Subcutaneous abdominal adipose tissue (tissue), 5 donors: ENCODE results near the gene CFAP99.
A peak's percentile ranks its signal among the peaks of the same experiment; 100 is the strongest.

Experiments used
- H3K27ac ChIP-seq: one replicate; pipeline ENCODE4 v1.7.0; 2013; ENCODE audit warnings: low read depth, mild to moderate bottlenecking, inconsistent platforms, low read length, moderate library complexity
- H3K27me3 ChIP-seq, 5 donors: one replicate each; pipeline ENCODE4 v1.7.0; 2013; ENCODE audit warnings: low read length in 5 of 5, inconsistent platforms in 1 of 5; ENCODE audit not compliant: control insufficient read depth in 5 of 5, insufficient read depth in 4 of 5
- H3K36me3 ChIP-seq, 5 donors: one replicate each; pipeline ENCODE4 v1.7.0; 2013; ENCODE audit warnings: low read length in 5 of 5; ENCODE audit not compliant: control insufficient read depth in 5 of 5, insufficient read depth in 5 of 5
- H3K4me1 ChIP-seq, 5 donors: one replicate each; pipeline ENCODE4 v1.7.0; 2013; ENCODE audit warnings: low read length in 5 of 5, mild to moderate bottlenecking in 3 of 5, moderate library complexity in 1 of 5; ENCODE audit not compliant: control insufficient read depth in 5 of 5, insufficient read depth in 5 of 5
- H3K4me3 ChIP-seq, 5 donors: one replicate each; pipeline ENCODE4 v1.7.0; 2013; ENCODE audit warnings: low read length in 5 of 5, low read depth in 1 of 5
- H3K9ac ChIP-seq, 5 donors: one replicate each; pipeline ENCODE4 v1.7.0; 2013; ENCODE audit warnings: low read length in 5 of 5, mild to moderate bottlenecking in 4 of 5, moderate library complexity in 3 of 5
- H3K9me3 ChIP-seq, 5 donors: one replicate each; pipeline ENCODE4 v1.7.0; 2013; ENCODE audit warnings: low read length in 5 of 5; ENCODE audit not compliant: control insufficient read depth in 5 of 5
- donor health status: healthy.
- donor health status: healthy.
- donor health status: healthy.
- donor health status: healthy.
- donor health status: healthy.

The CFAP99 gene

GRCh38 chr4:2416564-2417225, 2.1 kb upstream of the CFAP99 start:
- Histone ChIP-seq H3K4me1 (peaks cover 17 to 57% (median 52%) of the 10 kb centered on the region in 5 donors), H3K9ac (peak overlapping the region in 4 of 5 donors; percentile 11 to 30 (median 15)), H3K4me3 (peak overlapping the region; percentile 53 to 78 (median 69)), H3K9me3 (no peaks in the 10 kb centered on the region), H3K27me3 (peaks cover 7 to 31% (median 12%) of the 10 kb centered on the region in 5 donors), H3K36me3 (no peaks in the 10 kb centered on the region), H3K27ac (no peak overlapping the region)

DNA sequence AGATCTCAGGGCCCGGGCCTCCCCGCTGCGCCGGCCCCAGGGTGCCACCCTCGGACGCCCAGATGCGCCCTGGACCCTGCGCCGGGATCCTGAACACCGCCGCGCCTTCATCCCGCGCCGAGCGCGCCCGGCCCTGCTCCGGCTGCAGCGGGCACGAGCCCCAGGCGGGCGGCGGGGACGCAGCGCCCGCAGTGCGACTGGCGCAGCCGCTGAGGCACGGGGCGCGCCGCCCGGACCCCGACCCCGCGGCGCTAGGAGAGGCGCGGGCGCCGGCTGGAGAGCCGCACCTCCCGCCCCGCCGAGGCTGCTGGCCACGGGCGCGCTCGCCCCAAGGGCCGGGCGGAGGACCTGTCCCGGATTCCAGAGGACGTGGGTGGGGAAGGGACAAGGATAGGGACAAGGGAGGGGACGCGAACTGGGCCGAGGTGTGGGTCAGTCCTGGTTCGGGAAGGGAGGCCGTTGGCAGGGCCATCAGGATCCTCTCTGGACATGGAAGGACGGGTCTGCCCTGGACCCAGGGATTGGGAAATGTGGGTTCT, 1.5 kb upstream of the CFAP99 start:
- H3K4me3 ChIP-seq = peak overlapping the region; percentile 62 to 78 (median 69)
- peaks cover 14 to 51% (median 47%) of the 10 kb centered on the region in 5 donors for H3K4me1 ChIP-seq
- no peak overlapping the region for H3K27ac ChIP-seq

GRCh38 chr4:2417765-2418649, 748 bp upstream of the CFAP99 start, which contains the start of gene ZFYVE28:
TSS of gene ZFYVE28 (minus strand) at chr4:2418645. CDS start at chr4:2418323, 322 bp downstream.
- no peak within 1 kb of the TSS for H3K27ac ChIP-seq
- peak within 1 kb of the TSS in 4 of 5 donors; percentile 21 to 68 (median 64) for H3K9ac ChIP-seq
- peaks cover 7 to 31% (median 10%) of the 10 kb centered on the region in 5 donors for H3K27me3 ChIP-seq
- peaks cover 10 to 44% (median 40%) of the 10 kb centered on the region in 5 donors for H3K4me1 ChIP-seq
- peak within 1 kb of the TSS; percentile 62 to 78 (median 69) for H3K4me3 ChIP-seq
- H3K36me3 ChIP-seq = no peaks in the 10 kb centered on the region
- H3K9me3 ChIP-seq = no peaks in the 10 kb centered on the region

More for the DNA sequence above, 1.5 kb upstream of the CFAP99 start:
- H3K9ac ChIP-seq = peak overlapping the region in 4 of 5 donors; percentile 17 to 68 (median 52)
- H3K27me3 ChIP-seq = peaks cover 7 to 31% (median 10%) of the 10 kb centered on the region in 5 donors
- no peaks in the 10 kb centered on the region for H3K9me3 ChIP-seq
- H3K36me3 ChIP-seq = no peaks in the 10 kb centered on the region

GRCh38 chr4:2419814-2420213, 1.1 kb downstream of the CFAP99 start:
- Histone ChIP-seq H3K27me3 (peaks cover 7 to 31% (median 11%) of the 10 kb centered on the region in 5 donors), H3K9me3 (no peaks in the 10 kb centered on the region), H3K27ac (no peak overlapping the region), H3K36me3 (no peaks in the 10 kb centered on the region), H3K9ac (no peak overlapping the region), H3K4me3 (no peak overlapping the region), H3K4me1 (peaks cover 1 to 33% (median 28%) of the 10 kb centered on the region in 5 donors)

- no peaks in the 10 kb centered on the region for H3K36me3 ChIP-seq
- no peak overlapping the region for H3K27ac ChIP-seq
- H3K9me3 ChIP-seq = no peaks in the 10 kb centered on the region
- no peak overlapping the region for H3K4me3 ChIP-seq
- H3K9ac ChIP-seq = no peak overlapping the region
- peaks cover 3 to 18% (median 6%) of the 10 kb centered on the region in 5 donors for H3K27me3 ChIP-seq
- peaks cover 0 to 23% (median 21%) of the 10 kb centered on the region in 5 donors for H3K4me1 ChIP-seq
Measured at GRCh38 chr4:2421928-2422327, 3.2 kb downstream of the CFAP99 start.

DNA sequence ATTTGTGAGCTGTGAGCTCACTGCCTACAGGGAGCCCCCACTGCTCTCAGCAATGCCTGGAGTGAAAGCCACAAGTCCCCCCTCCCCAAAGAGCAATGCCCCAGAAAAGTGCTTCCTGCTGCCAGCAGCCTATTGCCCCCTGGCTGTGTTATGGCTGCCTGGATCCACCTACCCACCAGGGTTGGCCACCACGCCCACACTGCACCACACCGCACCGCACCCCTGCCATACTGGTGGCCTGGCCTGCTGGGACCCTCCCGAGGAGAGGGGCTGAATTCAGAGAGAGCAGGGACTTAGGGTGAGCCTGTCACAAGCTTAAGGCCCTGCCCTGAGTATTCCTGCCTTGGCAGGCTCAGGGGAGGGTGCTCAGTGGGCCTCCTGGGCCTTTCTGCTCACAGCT, 4.3 kb downstream of the CFAP99 start:
- Histone ChIP-seq H3K4me1 (peaks cover 0 to 14% (median 11%) of the 10 kb centered on the region in 5 donors), H3K27me3 (peaks cover 3 to 12% (median 6%) of the 10 kb centered on the region in 5 donors), H3K9ac (no peak overlapping the region), H3K27ac (no peak overlapping the region), H3K9me3 (no peaks in the 10 kb centered on the region), H3K4me3 (no peak overlapping the region), H3K36me3 (no peaks in the 10 kb centered on the region)

GRCh38 chr4:2423695-2424094, 4.9 kb downstream of the CFAP99 start:
- Histone ChIP-seq H3K36me3 (no peaks in the 10 kb centered on the region), H3K27me3 (peaks cover 3 to 12% (median 6%) of the 10 kb centered on the region in 5 donors), H3K9ac (no peak overlapping the region), H3K9me3 (no peaks in the 10 kb centered on the region), H3K4me1 (peaks cover 0 to 15% (median 9%) of the 10 kb centered on the region in 5 donors), H3K27ac (no peak overlapping the region), H3K4me3 (no peak overlapping the region)

- H3K27me3 ChIP-seq = peaks cover under 1 to 9% (median 6%) of the 10 kb centered on the region in 5 donors
- no peak overlapping the region for H3K27ac ChIP-seq
- H3K9ac ChIP-seq = no peak overlapping the region
- H3K4me3 ChIP-seq = no peak overlapping the region
- peaks cover 0 to 12% (median under 1%) of the 10 kb centered on the region in 5 donors for H3K4me1 ChIP-seq
- H3K9me3 ChIP-seq = no peaks in the 10 kb centered on the region
- H3K36me3 ChIP-seq = no peaks in the 10 kb centered on the region
Measured at GRCh38 chr4:2424581-2424980, 5.8 kb downstream of the CFAP99 start.

GRCh38 chr4:2425386-2426068, 6.8 kb downstream of the CFAP99 start:
- no peak overlapping the region for H3K4me3 ChIP-seq

More at GRCh38 chr4:2425386-2426068, 6.8 kb downstream of the CFAP99 start:
- Histone ChIP-seq H3K27ac (no peak overlapping the region), H3K9me3 (peaks cover 0 to 2% (median 0%) of the 10 kb centered on the region in 5 donors), H3K27me3 (peaks cover 0 to 7% (median under 1%) of the 10 kb centered on the region in 5 donors), H3K36me3 (no peaks in the 10 kb centered on the region), H3K9ac (no peak overlapping the region), H3K4me1 (peaks cover 0 to 12% (median 0%) of the 10 kb centered on the region in 5 donors)
